AG09319 (cell line): Measurements from ENCODE around the gene KLF14.

ENCODE experiments used
- DNase-seq: peaks from one replicate; pipeline ENCODE4 v3.0.0-alpha.2; 2010; ENCODE audit warnings: low read depth; ENCODE audit errors: extremely low read depth
- TF ChIP-seq, protein P1 (sequence below): IDR thresholded peaks from 2 replicates; pipeline ENCODE4 v1.5.1; 2011; ENCODE audit warnings: low read depth, mild to moderate bottlenecking, inconsistent platforms, low read length, moderate library complexity

Gene KLF14

GRCh38 chr7:130734815-130735716 lies 1.1 kb upstream of the KLF14 start:
- DNase-seq = no peak

DNA sequence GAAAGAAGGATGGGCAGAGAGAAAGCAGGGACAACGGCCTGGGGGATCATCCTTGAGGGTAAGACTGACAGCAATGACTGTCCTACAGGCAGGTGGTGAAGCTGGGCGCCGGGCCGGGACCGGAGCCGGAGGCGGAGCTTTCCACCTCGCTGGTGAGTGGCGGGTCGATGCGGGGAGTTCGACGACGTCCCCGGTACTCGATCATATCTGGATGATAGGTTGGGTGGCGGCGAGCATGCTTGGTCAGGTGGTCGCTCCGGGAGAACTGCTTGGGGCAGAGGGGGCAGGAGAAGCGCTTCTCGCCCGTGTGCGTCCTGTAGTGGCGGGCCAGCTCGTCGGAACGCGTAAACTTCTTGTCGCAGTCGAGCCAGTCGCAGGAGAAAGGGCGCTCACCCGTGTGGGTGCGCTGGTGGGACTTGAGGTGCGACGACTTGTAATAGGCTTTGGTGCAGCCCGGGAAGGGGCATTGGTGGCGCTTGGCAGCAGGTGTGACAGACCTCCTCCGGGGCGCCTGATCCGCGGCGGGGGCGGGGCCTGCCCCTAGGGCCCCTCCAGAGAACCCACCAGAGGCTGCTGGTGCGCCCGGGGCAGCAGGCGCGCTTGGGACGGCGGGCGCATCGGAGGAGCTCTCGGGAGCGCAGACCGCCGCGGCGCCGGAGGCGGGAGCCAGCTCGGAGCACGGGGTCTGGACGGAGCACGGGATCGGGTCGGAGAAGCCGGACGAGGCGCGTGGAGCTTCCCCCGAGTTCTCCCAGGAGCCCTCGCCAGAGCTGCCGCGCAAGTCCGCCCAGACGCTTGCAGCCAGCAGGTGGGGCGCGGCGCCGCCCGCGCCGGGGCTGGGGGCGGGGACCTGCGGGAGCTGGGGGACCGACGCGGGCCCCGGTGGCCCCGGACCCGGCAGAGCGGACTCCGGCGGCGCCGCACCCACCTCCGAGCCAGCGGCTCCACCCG lies 752 bp downstream of the KLF14 start:
- no peak for DNase-seq
- TF ChIP-seq, protein P1, sequence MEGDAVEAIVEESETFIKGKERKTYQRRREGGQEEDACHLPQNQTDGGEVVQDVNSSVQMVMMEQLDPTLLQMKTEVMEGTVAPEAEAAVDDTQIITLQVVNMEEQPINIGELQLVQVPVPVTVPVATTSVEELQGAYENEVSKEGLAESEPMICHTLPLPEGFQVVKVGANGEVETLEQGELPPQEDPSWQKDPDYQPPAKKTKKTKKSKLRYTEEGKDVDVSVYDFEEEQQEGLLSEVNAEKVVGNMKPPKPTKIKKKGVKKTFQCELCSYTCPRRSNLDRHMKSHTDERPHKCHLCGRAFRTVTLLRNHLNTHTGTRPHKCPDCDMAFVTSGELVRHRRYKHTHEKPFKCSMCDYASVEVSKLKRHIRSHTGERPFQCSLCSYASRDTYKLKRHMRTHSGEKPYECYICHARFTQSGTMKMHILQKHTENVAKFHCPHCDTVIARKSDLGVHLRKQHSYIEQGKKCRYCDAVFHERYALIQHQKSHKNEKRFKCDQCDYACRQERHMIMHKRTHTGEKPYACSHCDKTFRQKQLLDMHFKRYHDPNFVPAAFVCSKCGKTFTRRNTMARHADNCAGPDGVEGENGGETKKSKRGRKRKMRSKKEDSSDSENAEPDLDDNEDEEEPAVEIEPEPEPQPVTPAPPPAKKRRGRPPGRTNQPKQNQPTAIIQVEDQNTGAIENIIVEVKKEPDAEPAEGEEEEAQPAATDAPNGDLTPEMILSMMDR = no peak

More at GRCh38 chr7:130734815-130735716, 1.1 kb upstream of the KLF14 start:
- TF ChIP-seq, protein P1 = no peak

DNA sequence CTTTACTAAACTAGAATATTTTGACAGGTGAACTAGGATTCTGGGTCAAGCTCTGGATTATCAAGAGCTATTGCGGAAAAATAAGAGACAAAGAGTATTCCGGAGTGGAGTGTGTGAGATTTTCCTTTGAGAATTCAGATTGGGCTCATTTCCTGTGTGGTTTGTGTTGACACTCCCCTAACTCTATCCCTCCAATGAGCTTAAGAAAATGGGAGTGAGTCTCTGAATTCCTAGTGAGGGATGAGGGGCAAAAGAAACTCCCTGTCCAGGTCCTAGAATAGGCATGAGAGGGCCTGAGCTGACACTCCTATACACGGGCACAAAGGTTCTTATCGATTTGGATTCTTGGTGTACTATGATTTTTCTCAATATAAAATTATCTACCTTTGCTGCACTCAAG lies 10.2 kb downstream of the KLF14 start:
- TF ChIP-seq, protein P1 = no peak
- no peak for DNase-seq

GRCh38 chr7:130721486-130722277 lies 12.3 kb downstream of the KLF14 start:
- TF ChIP-seq, protein P1 = peak; percentile 80
- peak; percentile 32 for DNase-seq

- TF ChIP-seq, protein P1 = no peak
- no peak for DNase-seq
Measured at GRCh38 chr7:130719541-130719940, 14.5 kb downstream of the KLF14 start.

DNA sequence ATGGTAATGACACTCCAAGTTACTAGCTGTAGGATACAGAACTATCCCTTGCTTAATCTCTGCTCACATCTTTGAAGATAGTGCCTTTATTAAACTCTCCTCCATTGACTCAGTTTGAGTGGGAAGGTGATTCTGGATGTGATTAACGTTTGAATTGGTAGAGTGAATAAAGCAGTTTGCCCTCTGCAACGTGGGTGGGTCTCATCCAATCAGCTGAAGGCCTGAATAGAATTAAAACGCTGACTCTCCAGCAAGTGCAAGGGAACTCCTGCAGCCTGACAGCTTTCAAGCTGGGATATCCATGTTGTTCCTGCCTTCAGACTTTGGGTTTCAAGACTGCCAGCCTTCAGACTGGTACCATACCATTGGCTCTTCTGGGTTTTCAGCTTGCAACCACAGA lies 21.6 kb downstream of the KLF14 start:
- no peak for DNase-seq
- TF ChIP-seq, protein P1 = no peak
